A549 (cell line): ENCODE results near the gene JARID2. TPM values are rescaled to one million over a fixed set of nuclear protein-coding genes. Genes with fewer than 3 reads are reported as not detected.

Experiments used
- ATAC-seq, 2 experiments: fragments of 200-7000 bp in 1 of 2; fragments of >200 bp in 1 of 2; cut with Nextera tagmentation in 1 of 2; cut with Tn5 transposase in 1 of 2; 3 replicates each; pipeline versions ENCODE4 v1.8.0 to v1.9.1; 2018 to 2020; ENCODE audit warnings: mild to moderate bottlenecking in 1 of 2, moderate library complexity in 1 of 2
- CTCF ChIA-PET: fragments of 300-600 bp; sonication (Branson Sonifier 250); formaldehyde crosslinking; extraction: SDS; loops from one replicate; lab custom pipeline; 2021; ENCODE audit warnings: antibody characterized with exemption, inconsistent platforms; lab: Yijun Ruan, JAX
- POLR2A ChIA-PET: fragments of 350-600 bp; formaldehyde crosslinking; extraction: SDS; loops from one replicate; lab custom pipeline; 2021; ENCODE audit warnings: antibody characterized with exemption, inconsistent platforms; lab: Yijun Ruan, JAX
- DNase-seq, 2 experiments: peaks; one replicate each; pipeline versions ENCODE4 v3.0.0 to v3.0.0-alpha.2; 2011 to 2016; ENCODE audit warnings: low read depth in 1 of 2, low spot score in 1 of 2
- FAIRE-seq: peaks from 2 replicates; lab custom pipeline; 2011; peaks lifted over from hg19 to GRCh38; lab: Jason Lieb, UNC
- H3K27ac ChIP-seq, 2 experiments: fragments of >200 bp; sonication (Bioruptor Twin); formaldehyde crosslinking; 3 replicates each; pipeline ENCODE4 v1.5.1; 2016 to 2017
- H3K4me1 ChIP-seq: fragments of >200 bp; sonication (Bioruptor Twin); formaldehyde crosslinking; 3 replicates; pipeline ENCODE4 v1.6.1; 2016
- H3K4me2 ChIP-seq: fragments of >200 bp; sonication (Bioruptor Twin); formaldehyde crosslinking; 3 replicates; pipeline ENCODE4 v1.6.1; 2016
- H3K4me3 ChIP-seq: fragments of >200 bp; sonication (Bioruptor Twin); formaldehyde crosslinking; 3 replicates; pipeline ENCODE4 v1.5.1; 2016
- H3K9me3 ChIP-seq: fragments of >200 bp; sonication (Bioruptor Twin); formaldehyde crosslinking; 3 replicates; pipeline ENCODE4 v1.6.1; 2016
- CBX8 ChIP-seq: fragments of 200-600 bp; sonication (generic); IDR thresholded peaks from 2 replicates; pipeline ENCODE4 v1.6.1; 2016
- CEBPB ChIP-seq, 2 experiments: fragments of >200 bp in 1 of 2; sonication (Bioruptor Twin) in 1 of 2; formaldehyde crosslinking in 1 of 2; IDR thresholded peaks; 2 replicates each; pipeline ENCODE4 v1.6.1; 2012 to 2016
- EHMT2 ChIP-seq: fragments of 200-600 bp; sonication (generic); IDR thresholded peaks from 2 replicates; pipeline ENCODE4 v1.6.1; 2016; ENCODE audit warnings: antibody characterized with exemption, low read depth, mild to moderate bottlenecking, moderate library complexity
- ESRRA ChIP-seq: fragments of 150-350 bp; IDR thresholded peaks from 2 replicates; pipeline ENCODE4 v1.6.1; 2014; ENCODE audit warnings: mild to moderate bottlenecking, low read length, borderline replicate concordance
- FOXS1 ChIP-seq: fragments of 250-450 bp; sonication (Bioruptor Pico); IDR thresholded peaks from 2 replicates; pipeline ENCODE4 v1.5.0; 2020; ENCODE audit warnings: mild to moderate bottlenecking, moderate library complexity
- HOXA7 ChIP-seq: fragments of 250-450 bp; sonication (Bioruptor Pico); IDR thresholded peaks from 2 replicates; pipeline ENCODE4 v1.5.0; 2020; ENCODE audit warnings: mild to moderate bottlenecking, moderate library complexity
- JUN ChIP-seq, 2 experiments: fragments of >200 bp; sonication (Bioruptor Twin); formaldehyde crosslinking; IDR thresholded peaks; 2 replicates in 1 of 2; 3 replicates in 1 of 2; pipeline ENCODE4 v1.6.1; 2016 to 2017
- KDM1A ChIP-seq: fragments of 200-600 bp; sonication (generic); IDR thresholded peaks from 2 replicates; pipeline ENCODE4 v1.6.1; 2016; ENCODE audit warnings: low read depth, mild to moderate bottlenecking
- MAFK ChIP-seq: fragments of 450-650 bp; IDR thresholded peaks from 2 replicates; pipeline ENCODE4 v1.6.1; 2014; ENCODE audit not compliant: partially characterized antibody
- MAZ ChIP-seq: fragments of 150-350 bp; IDR thresholded peaks from 2 replicates; pipeline ENCODE4 v1.6.1; 2014; ENCODE audit warnings: antibody characterized with exemption, low read depth, low read length, borderline replicate concordance
- MYC ChIP-seq: IDR thresholded peaks from 2 replicates; pipeline ENCODE4 v1.6.1; 2012; ENCODE audit warnings: mild to moderate bottlenecking, inconsistent platforms, low read length, improper control_type of control experiment, borderline replicate concordance
- NFE2L2 ChIP-seq: fragments of 150-350 bp; conservative IDR thresholded peaks from 2 replicates; pipeline ENCODE4 v1.6.1; 2014; ENCODE audit warnings: low read length
- NR3C1 ChIP-seq: fragments of >200 bp; sonication (Bioruptor Twin); formaldehyde crosslinking; IDR thresholded peaks from 3 replicates; pipeline ENCODE4 v1.6.1; 2017
- PBX3 ChIP-seq: IDR thresholded peaks from 2 replicates; pipeline ENCODE4 v1.6.1; 2012
- PHF8 ChIP-seq: fragments of 200-600 bp; sonication (generic); IDR thresholded peaks from 2 replicates; pipeline ENCODE4 v1.6.1; 2016; ENCODE audit warnings: low read depth, mild to moderate bottlenecking, antibody characterized with exemption, moderate library complexity, borderline replicate concordance
- POLR2A ChIP-seq: IDR thresholded peaks from 2 replicates; pipeline ENCODE4 v1.6.1; 2012; ENCODE audit warnings: mild to moderate bottlenecking, low read length
- RAD21 ChIP-seq, 2 experiments: fragments of >200 bp in 1 of 2; sonication (Bioruptor Twin) in 1 of 2; formaldehyde crosslinking in 1 of 2; IDR thresholded peaks in 1 of 2; conservative IDR thresholded peaks in 1 of 2; 2 replicates in 1 of 2; 3 replicates in 1 of 2; pipeline ENCODE4 v1.6.1; 2012 to 2018; ENCODE audit warnings: inconsistent platforms in 1 of 2
- RCOR1 ChIP-seq: fragments of 150-350 bp; IDR thresholded peaks from 2 replicates; pipeline ENCODE4 v1.6.1; 2014; ENCODE audit warnings: antibody characterized with exemption, low read length, low read depth
- REST ChIP-seq: fragments of 200-600 bp; sonication (generic); IDR thresholded peaks from 2 replicates; pipeline ENCODE4 v1.6.1; 2016; ENCODE audit warnings: antibody characterized with exemption, mild to moderate bottlenecking, moderate library complexity
- RNF2 ChIP-seq: fragments of 200-600 bp; sonication (generic); IDR thresholded peaks from 2 replicates; pipeline ENCODE4 v1.6.1; 2016; ENCODE audit warnings: low read depth, mild to moderate bottlenecking, antibody characterized with exemption, moderate library complexity, borderline replicate concordance
- SMC3 ChIP-seq: fragments of >200 bp; sonication (Bioruptor Twin); formaldehyde crosslinking; IDR thresholded peaks from 3 replicates; pipeline ENCODE4 v1.6.1; 2018; ENCODE audit warnings: inconsistent platforms
- SREBF2 ChIP-seq: fragments of 450-650 bp; IDR thresholded peaks from 2 replicates; pipeline ENCODE4 v1.6.1; 2014; ENCODE audit warnings: mild to moderate bottlenecking, moderate library complexity
- TFCP2L1 ChIP-seq: fragments of 250-450 bp; sonication (Bioruptor Pico); IDR thresholded peaks from 2 replicates; pipeline ENCODE4 v1.5.0; 2021; ENCODE audit warnings: mild to moderate bottlenecking
- TP53 ChIP-seq: fragments of 250-450 bp; sonication (Bioruptor Pico); IDR thresholded peaks from 2 replicates; pipeline ENCODE4 v1.5.0; 2021; ENCODE audit warnings: mild to moderate bottlenecking, moderate library complexity
- ZC3H11A ChIP-seq: fragments of 450-650 bp; IDR thresholded peaks from 2 replicates; pipeline ENCODE4 v1.6.1; 2014; ENCODE audit warnings: antibody characterized with exemption, mild to moderate bottlenecking
- ZFP36 ChIP-seq: fragments of 450-650 bp; IDR thresholded peaks from 2 replicates; pipeline ENCODE4 v1.6.1; 2014; ENCODE audit warnings: borderline replicate concordance; ENCODE audit not compliant: partially characterized antibody
- WGBS: methylation state at CpG from one replicate; pipeline ENCODE4 v1.1.6; 2017; ENCODE audit errors: missing lambda C conversion rate; 5-methylcytosine and 5-hydroxymethylcytosine counted together
- polyA plus RNA-seq, 4 experiments: library from polyadenylated mRNA; depleted of rRNA in 3 of 4; stranded (reverse); fragments of >200 nt; fragmentation: RNase III in 1 of 4; extraction: RNeasy Plus Mini Kit Qiagen cat#74134 plus additional on column Dnase treatment in 1 of 4; gene quantifications; 2 replicates in 3 of 4; 3 replicates in 1 of 4; pipeline ENCODE4 v1.2.3, GENCODE V29; 2011 to 2017

JARID2 gene
- polyA plus RNA-seq, 2 of the 4 experiments (the other 2 are of a cell fraction) = 7.8 to 8.3 TPM

GRCh38 chr6:15420959-15421438 is 175.1 kb downstream of the JARID2 start:
- ATAC-seq = no peak
- 89% methylated on average over 10 of the region's 10 CpGs for WGBS
- no peak overlapping the region for H3K4me3 ChIP-seq
- POLR2A ChIA-PET = no interaction called here
- TF ChIP-seq TP53 (CRISPR knock-in tag) (no peak), RNF2 (no peak), MYC (no peak), MAFK (no peak), SREBF2 (no peak), CEBPB (IDR thresholded peaks at IDR 0.05) (no peak), KDM1A (no peak), FOXS1 (no peak), PBX3 (no peak), ZFP36 (no peak), RCOR1 (no peak), ZC3H11A (no peak)
- DNase-seq = no peak
- no peak for FAIRE-seq
- H3K4me2 ChIP-seq = no peak overlapping the region
- H3K9me3 ChIP-seq = peaks cover 16% of the 10 kb centered on the region; the same call in 1 of the 3 replicates
- no peak overlapping the region for H3K27ac ChIP-seq
- H3K4me1 ChIP-seq = no peaks in the 10 kb centered on the region
- CTCF ChIA-PET = interaction anchor here (0.6 to 1.5 kb wide), 2 partner anchors 20 to 1077 kb away, joined by 4 to 7 read pairs; no protein-coding TSS in a partner anchor

- Histone ChIP-seq H3K9me3 (peaks cover 16% of the 10 kb centered on the region; the same call in 1 of the 3 replicates), H3K4me2 (no peak overlapping the region), H3K27ac (no peak overlapping the region), H3K4me3 (no peak overlapping the region), H3K4me1 (peaks cover 2% of the 10 kb centered on the region; the same call in 1 of the 3 replicates)
- WGBS = 94% methylated on average over 9 of the region's 10 CpGs
- DNase-seq (no peak), ATAC-seq (no peak), FAIRE-seq (no peak)
- TF ChIP-seq EHMT2 (no peak), REST (no peak), MAZ (no peak), MAFK (no peak), NFE2L2 (no peak), PBX3 (no peak), ESRRA (no peak), POLR2A (no peak), SMC3 (no peak), JUN (IDR thresholded peaks at IDR 0.05) (no peak), HOXA7 (CRISPR knock-in tag) (no peak), PHF8 (no peak), CBX8 (no peak), TFCP2L1 (CRISPR knock-in tag) (no peak), NR3C1 (no peak), CEBPB (IDR thresholded peaks at IDR 0.05) (no peak), TP53 (CRISPR knock-in tag) (no peak), RAD21 (conservative IDR thresholded peaks at IDR 0.05 in 1 of 2, IDR thresholded peaks at IDR 0.05 in 1 of 2) (no peak)
- POLR2A ChIA-PET = no interaction called here
- CTCF ChIA-PET = interaction anchor here (0.6 to 1.5 kb wide), 4 partner anchors 19 to 741 kb away, joined by 3 to 7 read pairs (median 3); no protein-coding TSS in a partner anchor
These were observed 176.3 kb downstream of the JARID2 start for GRCh38 chr6:15421945-15422733.
